GDM1 (cell line): Measurements from ENCODE around the gene FAM193A.
"Not testable (repeated sequence)": the region's sequence is repeated elsewhere in the genome, so short reads cannot be mapped to it uniquely, and the experiment has no call there.

ENCODE experiments used
- DNase-seq: peaks from one replicate; lab custom pipeline; 2025; lab: John Stamatoyannopoulos, UW

FAM193A gene

GRCh38 chr4:2729533-2729875 lies 193.1 kb downstream of the FAM193A start:
- no peak for DNase-seq

GRCh38 chr4:2731907-2732317 lies 195.5 kb downstream of the FAM193A start:
- DNase-seq: no peak

DNA sequence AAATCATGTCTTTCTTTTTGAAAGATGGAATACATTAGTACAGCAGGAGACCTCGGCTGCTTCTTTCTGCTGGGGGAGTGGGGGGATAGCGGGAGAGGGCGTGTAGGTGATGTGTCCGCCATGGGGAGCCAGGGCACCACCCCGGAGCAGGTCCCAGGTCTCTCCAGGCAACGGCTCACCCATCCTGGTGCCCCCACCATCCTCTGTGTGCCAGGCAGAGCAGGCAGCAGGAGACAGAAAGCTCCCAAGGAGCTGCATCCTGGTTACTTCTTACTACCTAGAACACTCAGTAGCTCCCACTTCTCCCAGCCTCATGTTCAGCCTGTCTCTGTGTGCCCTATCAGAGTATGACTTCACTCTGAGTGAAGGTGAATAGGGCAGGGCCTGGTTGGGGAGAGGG lies 196.1 kb downstream of the FAM193A start:
- no peak for DNase-seq

DNA sequence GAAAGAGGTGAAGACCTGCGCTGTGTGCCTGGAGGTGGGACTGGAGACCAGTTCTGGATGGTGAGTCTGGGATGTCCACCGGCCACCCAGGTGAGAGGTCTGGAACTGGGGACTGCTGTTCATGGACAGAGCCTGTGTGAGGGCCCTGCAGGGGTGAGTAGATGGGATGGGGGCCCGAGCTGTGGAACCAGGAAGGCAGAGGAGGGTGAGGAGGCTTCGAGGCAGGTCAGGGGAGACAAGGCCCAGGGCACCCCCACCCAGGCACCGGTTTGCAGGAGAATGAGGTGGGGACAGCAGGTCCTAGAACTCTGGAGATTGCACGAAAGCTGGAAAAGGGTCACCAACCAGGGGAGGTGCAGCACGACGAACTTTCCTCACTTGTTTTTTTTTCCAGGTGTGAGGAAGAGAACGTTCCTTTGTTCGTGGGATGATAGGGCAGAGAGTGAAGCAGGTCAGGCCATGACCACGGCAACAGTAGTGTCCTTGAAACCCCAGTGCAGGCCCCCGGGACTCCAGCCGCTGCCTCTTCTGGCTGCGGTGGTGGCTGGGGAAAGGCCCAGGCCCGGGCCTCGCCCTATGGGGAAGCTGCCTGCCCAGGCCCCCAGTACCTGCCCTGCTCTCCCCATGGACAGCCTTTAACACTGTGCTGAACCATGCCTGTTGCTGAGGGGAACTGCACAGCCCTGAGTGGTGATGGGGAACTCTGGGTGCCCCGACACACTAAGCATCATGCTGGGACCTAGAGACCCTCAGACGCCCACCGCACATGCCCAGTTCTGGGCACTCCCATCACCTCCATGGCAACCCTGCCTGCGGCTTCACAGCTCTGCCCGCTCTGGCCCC lies 196.8 kb downstream of the FAM193A start:
- DNase-seq: no peak

GRCh38 chr4:2733844-2734574 lies 197.6 kb downstream of the FAM193A start:
- no peak for DNase-seq

DNA sequence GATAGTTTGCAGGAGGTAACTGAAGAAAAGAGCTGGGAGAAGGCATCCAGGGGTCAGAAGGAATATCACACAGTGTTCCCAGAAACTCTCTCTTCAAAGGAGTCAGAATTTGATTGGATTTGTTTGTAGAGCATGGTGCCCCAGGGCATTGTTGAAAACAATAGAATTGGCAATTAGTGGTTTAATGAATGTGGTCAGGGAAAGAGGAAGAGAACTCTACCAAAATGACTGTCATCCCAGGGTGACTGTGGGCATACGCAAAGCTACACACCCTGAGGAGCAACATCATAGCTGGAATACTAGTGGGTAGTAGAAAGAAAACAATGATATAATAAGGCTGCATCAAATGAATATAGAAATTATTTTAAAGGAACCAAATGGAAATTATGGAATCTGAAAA lies 198.2 kb downstream of the FAM193A start:
- no peak for DNase-seq

GRCh38 chr4:2735869-2736268 lies 199.4 kb downstream of the FAM193A start:
- no peak for DNase-seq

- not testable (repeated sequence) for DNase-seq
Observed at GRCh38 chr4:2738296-2738695, 201.8 kb downstream of the FAM193A start.

DNA sequence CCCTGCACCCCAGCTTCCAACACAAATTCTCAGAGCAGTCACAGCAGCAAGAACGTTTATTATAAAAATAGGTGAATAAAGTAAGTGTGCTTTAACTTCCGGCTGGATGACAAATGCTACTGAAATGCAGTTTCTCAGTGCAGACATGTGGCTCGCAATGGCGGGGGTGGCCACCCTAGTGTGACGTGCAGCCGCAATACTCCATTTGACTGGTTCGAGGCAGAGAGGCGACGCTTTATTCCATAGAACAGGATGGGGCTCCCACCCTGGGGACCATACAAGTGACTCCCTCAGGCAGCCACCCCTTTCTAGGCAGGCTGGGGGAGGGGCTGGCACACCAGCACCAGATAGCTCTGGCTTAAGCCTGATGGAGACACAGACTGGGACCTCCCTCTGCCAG lies 205.2 kb downstream of the FAM193A start:
- no peak for DNase-seq

DNA sequence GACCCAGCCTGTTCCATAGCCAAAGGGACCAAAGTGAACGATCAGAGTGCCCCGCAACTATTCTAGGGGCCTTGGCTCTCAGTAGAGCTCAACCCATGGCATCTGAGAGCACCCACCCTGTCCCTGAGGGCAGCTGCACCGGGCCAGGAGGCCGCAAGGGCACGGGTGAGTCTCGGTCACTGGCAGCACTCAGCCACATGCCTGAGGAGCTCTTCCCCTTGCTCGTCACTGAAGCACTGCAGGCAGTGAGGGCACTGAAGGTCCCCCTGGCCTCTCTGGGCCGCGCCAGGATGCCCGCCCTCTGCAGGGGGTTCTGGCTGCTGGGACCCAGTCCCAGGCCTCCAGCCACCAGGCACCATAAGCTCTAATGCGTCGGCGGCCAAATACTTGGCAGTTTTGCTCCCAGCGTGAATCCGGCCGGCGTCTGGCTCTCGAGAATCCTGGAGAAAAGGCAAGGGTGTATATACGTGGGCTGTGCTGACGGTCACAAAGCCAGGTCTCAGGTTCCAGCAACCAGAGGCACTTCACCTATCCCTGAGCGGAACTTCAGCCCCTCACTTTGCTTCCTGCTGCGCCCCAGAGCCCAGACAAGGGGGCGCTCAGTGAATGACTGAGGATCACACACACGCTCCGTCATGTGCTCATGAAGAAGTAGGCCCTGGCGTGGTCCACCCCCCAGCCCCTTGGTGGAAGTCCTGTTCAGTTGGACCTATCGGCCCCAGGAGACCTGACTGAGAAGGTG lies 205.8 kb downstream of the FAM193A start:
- no peak for DNase-seq

- DNase-seq: no peak
Observed at GRCh38 chr4:2742823-2743517, 206.5 kb downstream of the FAM193A start.

- DNase-seq: no peak
Observed at GRCh38 chr4:2743518-2744445, 207.3 kb downstream of the FAM193A start.

DNA sequence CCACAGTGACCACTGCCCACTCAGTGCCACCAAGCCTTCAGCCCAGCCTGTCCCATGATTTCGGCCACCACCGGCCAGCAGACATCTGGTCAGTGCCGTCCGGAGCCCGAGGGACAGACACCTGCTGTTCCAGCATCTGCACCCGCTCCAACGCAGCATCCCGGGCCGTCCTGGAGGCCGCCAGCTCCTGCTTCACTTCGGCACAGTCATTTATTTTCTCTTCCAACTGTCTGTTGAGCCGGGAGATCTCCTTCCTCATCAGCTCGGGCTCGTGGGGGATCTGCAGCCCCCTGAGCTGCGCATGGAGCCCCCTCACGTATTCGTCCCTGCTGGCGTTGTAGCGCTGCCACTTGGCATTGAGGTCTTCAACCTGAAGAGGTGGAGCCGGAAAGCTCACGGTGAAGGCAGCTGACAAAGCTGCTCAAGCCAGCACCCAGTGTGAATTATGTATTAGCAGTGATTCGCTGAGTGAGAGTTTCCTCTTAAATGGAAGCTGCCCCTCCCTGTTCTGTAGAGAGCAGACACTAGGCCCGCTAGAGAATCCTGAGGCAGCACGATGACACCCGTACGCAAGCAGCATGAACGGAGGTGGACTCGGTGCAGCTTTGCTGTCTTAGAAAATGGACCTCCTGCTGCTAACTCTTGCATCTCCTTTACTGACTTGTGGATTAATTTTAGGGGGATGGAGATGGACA lies 208.3 kb downstream of the FAM193A start:
- no peak for DNase-seq

DNA sequence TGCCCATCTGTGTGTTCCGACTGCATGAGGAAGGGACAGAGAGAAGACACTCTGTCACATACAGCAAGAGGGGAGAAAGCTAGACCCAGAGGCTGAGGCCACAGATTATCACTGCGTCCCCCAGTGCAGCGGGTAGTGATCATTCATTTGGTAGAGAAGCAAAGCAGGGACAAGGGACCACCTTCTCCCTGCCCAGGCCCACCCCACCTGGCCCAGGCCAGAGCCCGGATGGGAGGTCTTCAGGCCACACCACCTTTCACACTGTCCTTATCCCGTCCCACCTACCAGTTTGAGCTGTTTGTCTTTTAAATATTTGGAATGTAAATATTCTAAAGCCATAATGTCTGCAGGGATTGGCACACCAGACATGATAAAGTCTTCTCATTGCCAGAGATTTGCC lies 209.1 kb downstream of the FAM193A start:
- DNase-seq: no peak

- DNase-seq: peak; percentile 53
Observed at GRCh38 chr4:2745981-2746806, 209.7 kb downstream of the FAM193A start.

- DNase-seq: no peak
Observed at GRCh38 chr4:2746891-2747695, 210.6 kb downstream of the FAM193A start.

- no peak for DNase-seq
Observed at GRCh38 chr4:2750719-2751605, 214.5 kb downstream of the FAM193A start.

DNA sequence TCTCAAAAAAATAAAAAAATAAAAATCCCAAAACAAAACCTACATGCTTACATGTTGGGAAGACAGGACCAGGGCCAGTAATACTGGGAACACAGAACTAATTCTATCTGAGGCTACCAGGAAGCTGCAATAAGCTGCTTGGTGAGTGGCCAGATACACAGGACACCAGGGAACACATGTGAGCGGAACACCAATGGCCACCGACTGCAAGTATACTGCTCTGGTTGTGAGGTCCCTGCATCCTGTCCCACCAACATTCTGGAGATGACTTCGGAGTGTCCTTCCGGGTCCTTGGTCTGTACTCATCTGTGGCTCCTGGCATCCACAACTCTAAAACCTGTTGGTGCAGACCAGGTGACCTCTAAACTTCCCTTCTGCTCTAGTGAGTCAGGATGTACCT lies 217.0 kb downstream of the FAM193A start:
- DNase-seq: no peak
